Mononuclear cell (primary cell): Measurements from ENCODE around the gene RNF19B. TPM values are rescaled to one million over a fixed set of nuclear protein-coding genes. Genes with fewer than 3 reads are reported as not detected.

ENCODE experiments used
- H3K27me3 ChIP-seq: 2 replicates; pipeline ENCODE4 v1.6.0; 2011; ENCODE audit warnings: low read length, control low read depth; ENCODE audit not compliant: insufficient read depth
- H3K4me1 ChIP-seq: 2 replicates; pipeline ENCODE4 v1.5.1; 2011; ENCODE audit warnings: mild to moderate bottlenecking, low read length, control low read depth; ENCODE audit not compliant: insufficient read depth
- H3K4me3 ChIP-seq: 2 replicates; pipeline ENCODE4 v1.5.1; 2011; ENCODE audit warnings: mild to moderate bottlenecking, low read length, moderate library complexity
- H3K9me3 ChIP-seq: 2 replicates; pipeline ENCODE4 v1.5.1; 2011; ENCODE audit warnings: low read depth, mild to moderate bottlenecking, control low read depth, low read length
- total RNA-seq: library from RNA; depleted of rRNA; stranded (reverse); fragments of >200 nt; gene quantifications from one replicate; pipeline ENCODE4 v1.2.3, GENCODE V29; 2012

Gene RNF19B
- total RNA-seq, 1 donor, result 69.0 TPM

DNA sequence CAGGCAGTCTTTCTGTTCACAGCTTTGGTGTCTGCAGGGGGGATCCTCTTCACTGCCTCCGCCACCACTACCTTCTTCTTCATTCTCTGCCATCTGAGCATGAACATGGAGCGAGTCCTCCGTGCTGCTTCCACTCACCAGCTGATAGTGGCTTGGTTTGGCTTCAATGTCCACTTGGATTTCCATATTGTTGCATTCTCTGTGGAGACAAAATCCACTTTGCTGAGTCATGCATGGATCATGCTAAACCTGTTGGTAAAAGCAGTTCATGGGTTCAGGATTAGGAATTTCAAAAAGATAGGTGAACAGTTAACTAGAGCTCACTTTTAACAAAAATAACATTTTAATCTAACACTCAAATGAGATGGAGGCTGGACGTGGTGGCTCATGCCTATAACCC, 27.5 kb downstream of the RNF19B start:
- H3K4me1 ChIP-seq, result peaks cover 30% of the 10 kb centered on the region
- H3K27me3 ChIP-seq, result no peaks in the 10 kb centered on the region

DNA sequence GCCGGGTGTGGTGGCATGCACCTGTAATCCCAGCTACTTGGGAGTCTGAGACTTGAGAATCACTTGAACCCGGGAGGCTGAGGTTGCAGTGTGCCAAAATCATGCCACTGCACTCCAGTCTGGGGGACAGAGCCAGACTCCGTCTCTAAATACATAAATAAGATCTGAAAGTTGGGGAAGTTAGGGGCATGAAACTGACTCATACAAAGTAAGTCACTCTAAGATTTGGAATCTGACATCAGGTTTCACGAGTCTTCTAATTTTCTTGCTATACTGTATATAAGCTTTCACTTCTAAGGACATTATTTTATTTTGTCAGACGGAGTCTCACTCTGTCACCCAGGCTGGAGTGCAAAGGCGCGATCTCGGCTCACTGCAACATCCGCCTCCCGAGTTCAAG, 30.1 kb downstream of the RNF19B start:
- peaks cover 8% of the 10 kb centered on the region for H3K4me1 ChIP-seq
- H3K27me3 ChIP-seq, result no peaks in the 10 kb centered on the region
- no peaks in the 10 kb centered on the region for H3K9me3 ChIP-seq
- H3K4me3 ChIP-seq, result no peak overlapping the region

More for the DNA sequence above, 27.5 kb downstream of the RNF19B start:
- Histone ChIP-seq H3K4me3 (no peak overlapping the region), H3K9me3 (no peaks in the 10 kb centered on the region)

DNA sequence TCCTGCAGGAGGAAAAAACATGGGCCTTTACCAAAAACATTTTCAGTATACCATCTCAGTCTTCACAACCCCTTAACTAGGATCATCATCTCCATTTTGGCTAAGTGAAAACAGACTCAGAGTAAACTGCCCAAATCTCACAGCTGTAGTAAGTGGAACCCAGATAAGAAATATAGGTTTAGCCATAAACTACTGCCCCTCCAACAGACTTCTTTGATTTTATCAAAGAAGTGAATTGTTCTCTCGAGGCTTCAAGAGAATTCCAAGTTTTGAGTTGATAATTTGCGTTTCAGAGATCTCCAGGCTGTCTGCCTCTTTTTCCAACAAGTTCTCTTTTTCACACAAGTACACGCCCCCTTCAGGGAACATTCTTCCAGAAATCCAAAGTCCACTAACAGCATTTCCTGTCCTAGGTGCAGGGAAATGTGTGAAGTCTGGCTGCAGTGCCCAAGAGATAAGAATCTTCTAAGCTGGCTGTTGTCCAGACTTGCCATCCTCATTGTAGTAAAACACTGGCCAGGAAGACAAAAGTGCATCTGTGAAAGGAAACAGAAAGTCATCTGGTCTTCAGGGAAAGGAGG, 30.8 kb downstream of the RNF19B start:
- Histone ChIP-seq H3K4me3 (no peak overlapping the region), H3K27me3 (no peaks in the 10 kb centered on the region)

DNA sequence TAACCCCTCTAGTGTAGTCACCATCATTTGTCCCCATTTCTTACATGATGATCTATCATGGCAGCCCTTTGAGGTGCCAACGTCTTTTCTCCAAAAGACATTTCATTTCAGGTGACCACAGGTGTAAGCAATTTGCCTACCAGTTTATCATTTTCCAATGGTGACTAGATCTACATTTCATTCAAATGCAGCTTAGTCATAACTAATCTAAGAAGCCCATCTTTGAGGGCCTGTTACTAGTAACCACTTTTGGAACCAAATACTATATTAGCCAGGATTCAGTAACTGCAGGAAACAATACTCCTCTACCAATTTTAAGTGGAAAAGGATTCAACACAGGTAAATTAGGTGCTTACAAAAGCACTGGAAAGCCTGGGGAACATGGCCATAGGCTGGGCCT, 32.8 kb downstream of the RNF19B start:
- H3K4me1 ChIP-seq, result no peaks in the 10 kb centered on the region
- no peak overlapping the region for H3K4me3 ChIP-seq
- peaks cover 6% of the 10 kb centered on the region for H3K27me3 ChIP-seq
- no peaks in the 10 kb centered on the region for H3K9me3 ChIP-seq

More for the DNA sequence above, 30.8 kb downstream of the RNF19B start:
- no peaks in the 10 kb centered on the region for H3K9me3 ChIP-seq
- peaks cover under 1% of the 10 kb centered on the region for H3K4me1 ChIP-seq

DNA sequence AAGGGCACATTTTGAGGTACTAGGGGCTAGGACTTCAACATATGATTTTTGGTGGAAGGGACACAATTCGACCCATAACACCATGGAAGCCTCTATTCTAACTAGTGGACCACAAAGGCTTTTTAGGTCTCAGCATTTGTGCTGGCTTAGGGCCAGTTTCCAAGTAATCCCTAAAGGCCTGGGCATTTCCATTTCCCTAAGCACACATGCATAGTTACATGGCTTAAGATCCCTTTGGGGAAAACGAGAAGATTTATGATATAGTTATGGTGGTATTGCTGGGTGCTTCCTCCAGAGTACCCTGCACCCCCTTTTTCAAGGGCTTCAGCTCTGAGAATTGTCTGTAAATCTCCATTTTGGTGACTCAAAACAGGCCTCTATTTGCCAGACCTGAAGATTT, 35.2 kb downstream of the RNF19B start:
- Histone ChIP-seq H3K4me3 (no peak overlapping the region), H3K9me3 (no peaks in the 10 kb centered on the region), H3K27me3 (peaks cover 30% of the 10 kb centered on the region), H3K4me1 (peaks cover 15% of the 10 kb centered on the region)

DNA sequence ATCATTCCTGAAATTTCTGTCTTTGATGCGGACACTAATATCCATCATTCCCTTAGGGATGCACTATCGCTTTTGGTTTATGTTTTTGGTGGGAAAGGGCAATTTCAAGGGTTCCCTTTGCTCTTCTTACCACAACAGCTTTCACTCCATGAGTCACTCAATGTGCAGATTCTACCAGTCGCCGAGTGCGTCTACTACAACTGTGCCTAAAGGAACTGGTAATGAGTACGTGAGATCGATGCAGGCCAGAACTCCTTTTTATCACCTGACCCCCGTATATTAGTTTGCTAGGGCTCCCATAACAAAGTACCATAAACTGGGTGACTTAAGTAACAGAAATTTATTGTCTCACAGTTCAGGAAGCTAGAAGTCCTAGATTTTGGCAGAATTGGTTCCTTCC, 35.9 kb downstream of the RNF19B start:
- Histone ChIP-seq H3K27me3 (peaks cover 36% of the 10 kb centered on the region), H3K9me3 (no peaks in the 10 kb centered on the region), H3K4me1 (peaks cover 15% of the 10 kb centered on the region), H3K4me3 (no peak overlapping the region)

DNA sequence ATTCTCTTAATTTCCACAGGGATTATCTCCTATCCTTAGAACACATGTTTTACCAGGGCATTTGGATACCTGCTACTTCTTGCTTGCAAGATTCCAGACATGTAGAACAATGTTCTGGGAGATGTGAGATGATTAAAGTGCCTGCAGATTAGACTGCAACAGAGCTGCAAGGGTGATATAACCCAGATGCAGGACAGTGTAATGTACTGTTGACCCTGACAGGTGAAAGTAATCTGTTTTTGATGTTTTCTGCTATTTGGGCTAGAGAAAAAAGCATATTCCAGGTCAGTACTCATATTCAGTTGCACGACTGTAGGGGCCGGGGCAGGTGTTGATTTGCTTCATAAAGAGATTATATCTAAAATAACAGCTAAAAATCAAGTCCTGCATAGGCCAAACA, 36.3 kb downstream of the RNF19B start:
- Histone ChIP-seq H3K4me1 (peaks cover 15% of the 10 kb centered on the region), H3K4me3 (no peak overlapping the region), H3K27me3 (peaks cover 40% of the 10 kb centered on the region), H3K9me3 (no peaks in the 10 kb centered on the region)

DNA sequence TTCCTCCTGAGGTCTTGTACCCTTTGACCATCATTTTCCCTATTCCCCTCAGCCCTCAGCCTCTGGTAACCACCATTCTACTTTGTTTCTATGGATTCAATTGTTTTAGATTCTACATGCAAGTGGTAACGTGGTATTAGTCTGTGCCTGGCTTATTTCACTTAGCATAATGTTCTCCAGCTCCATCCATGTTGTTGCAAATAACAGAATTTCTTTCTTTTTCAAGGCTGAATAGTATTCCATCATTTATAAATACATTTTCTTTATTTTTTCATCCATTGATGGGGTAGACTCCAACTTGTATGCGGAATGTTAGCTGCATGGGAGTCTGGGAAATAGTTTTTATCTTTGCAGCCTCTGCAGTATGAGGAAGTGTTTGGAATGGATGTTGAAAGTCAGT, 37.2 kb downstream of the RNF19B start:
- H3K4me1 ChIP-seq, result peaks cover 15% of the 10 kb centered on the region
- H3K27me3 ChIP-seq, result peaks cover 49% of the 10 kb centered on the region
- H3K9me3 ChIP-seq, result no peaks in the 10 kb centered on the region
- no peak overlapping the region for H3K4me3 ChIP-seq

DNA sequence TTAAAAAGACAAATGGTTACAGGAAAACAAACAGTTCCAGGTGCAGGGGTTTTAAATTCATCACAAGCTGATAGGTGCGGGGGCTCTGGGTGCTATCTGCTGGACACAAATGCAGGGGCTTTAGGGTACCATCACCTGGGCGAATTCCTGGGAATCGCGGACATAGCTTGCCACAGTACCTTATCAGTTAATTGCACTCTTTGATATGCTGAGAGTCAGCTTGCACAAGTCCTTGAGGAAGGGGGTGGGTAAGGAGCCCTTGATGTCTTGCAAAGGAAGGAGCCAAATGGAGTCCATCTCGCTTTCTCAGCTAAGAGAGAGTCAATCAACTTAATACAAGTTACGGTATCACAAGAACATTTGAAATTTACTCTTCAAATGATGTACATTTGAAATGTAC, 38.0 kb downstream of the RNF19B start:
- Histone ChIP-seq H3K4me1 (peaks cover 15% of the 10 kb centered on the region), H3K9me3 (no peaks in the 10 kb centered on the region), H3K27me3 (peaks cover 52% of the 10 kb centered on the region), H3K4me3 (no peak overlapping the region)

DNA sequence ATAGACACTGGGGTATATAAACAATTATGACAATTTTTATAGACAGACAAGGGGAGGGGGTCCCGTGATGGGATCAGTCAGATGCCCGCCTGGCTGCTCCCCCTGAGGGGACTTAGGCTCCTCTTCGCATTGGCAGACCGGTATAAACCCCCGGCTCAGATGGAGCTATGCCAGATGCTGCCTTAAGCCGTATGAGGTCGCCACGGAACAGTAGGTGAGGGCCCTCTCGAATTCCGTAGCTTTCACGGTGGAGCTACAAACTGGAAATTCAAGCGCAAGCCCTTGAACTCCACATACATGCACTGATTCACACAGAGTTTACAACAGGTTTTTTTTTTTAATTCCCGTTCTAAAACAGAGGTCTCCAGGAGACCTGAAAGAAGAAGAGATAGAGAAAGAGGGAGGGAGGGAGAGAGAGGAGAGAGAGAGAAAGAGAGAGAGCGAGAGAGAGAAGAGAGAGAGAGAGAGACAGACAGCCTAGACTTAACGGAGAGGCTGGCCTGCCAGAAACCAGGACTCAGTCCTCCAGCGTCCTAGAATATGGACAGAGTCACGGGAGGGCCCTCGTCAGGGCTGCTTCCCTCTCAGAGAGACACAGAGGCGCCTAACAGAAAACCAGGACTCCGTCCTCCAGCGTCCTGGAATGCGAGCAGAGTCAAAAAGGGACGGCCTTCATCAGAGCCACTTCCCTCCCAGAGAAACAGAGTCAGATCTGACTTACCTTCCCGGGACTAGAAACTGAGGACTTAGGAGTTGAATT, 39.0 kb downstream of the RNF19B start:
- Histone ChIP-seq H3K4me1 (peaks cover 15% of the 10 kb centered on the region), H3K27me3 (peaks cover 57% of the 10 kb centered on the region), H3K4me3 (no peak overlapping the region), H3K9me3 (no peaks in the 10 kb centered on the region)

DNA sequence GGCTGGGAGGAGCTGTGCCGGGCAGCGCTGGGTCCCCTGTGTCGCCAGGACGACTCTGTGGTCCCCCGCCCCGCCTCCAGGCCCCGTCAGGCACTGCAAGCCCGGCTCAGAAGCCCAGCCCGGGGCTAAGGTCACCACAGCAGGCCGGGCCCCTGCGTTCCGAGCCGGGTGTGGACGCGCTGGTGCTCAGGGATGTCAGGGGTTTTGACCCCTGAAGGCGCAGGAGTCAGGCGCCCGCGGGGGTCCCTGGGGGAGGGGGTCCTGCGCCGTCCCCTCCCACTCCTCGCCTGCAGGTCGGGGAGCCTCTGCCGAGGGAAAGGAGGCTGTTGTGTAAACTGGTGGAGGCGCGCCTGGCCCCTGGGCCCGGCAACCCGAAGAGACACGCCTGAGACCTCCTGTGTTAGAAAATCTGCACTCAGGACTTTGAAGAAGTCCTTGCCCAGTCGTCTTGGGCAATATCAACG, 39.7 kb downstream of the RNF19B start:
- Histone ChIP-seq H3K4me3 (no peak overlapping the region), H3K27me3 (peaks cover 59% of the 10 kb centered on the region), H3K4me1 (peaks cover 15% of the 10 kb centered on the region), H3K9me3 (no peaks in the 10 kb centered on the region)

DNA sequence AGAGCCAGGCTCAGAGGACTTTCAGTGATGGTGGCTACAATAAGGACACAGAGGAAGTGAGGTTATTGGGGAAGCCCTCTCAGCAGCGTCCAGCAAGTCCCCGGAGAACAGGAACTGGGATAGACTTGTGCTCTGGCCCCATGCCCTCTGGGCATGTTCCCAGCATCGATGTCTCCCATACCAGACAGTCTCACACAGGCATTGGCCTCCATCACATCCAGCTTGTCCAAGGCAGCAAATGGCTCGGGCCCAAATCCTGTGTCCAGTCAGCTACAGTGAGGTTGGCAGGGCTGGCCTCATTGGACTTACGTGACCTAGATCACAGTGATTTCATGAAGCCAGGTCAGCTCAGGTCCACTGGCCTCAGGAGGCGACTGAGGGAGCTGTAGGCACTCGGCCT, 43.8 kb downstream of the RNF19B start:
- H3K9me3 ChIP-seq, result no peaks in the 10 kb centered on the region
- no peak overlapping the region for H3K4me3 ChIP-seq
- peaks cover 64% of the 10 kb centered on the region for H3K27me3 ChIP-seq
- H3K4me1 ChIP-seq, result peaks cover 15% of the 10 kb centered on the region

DNA sequence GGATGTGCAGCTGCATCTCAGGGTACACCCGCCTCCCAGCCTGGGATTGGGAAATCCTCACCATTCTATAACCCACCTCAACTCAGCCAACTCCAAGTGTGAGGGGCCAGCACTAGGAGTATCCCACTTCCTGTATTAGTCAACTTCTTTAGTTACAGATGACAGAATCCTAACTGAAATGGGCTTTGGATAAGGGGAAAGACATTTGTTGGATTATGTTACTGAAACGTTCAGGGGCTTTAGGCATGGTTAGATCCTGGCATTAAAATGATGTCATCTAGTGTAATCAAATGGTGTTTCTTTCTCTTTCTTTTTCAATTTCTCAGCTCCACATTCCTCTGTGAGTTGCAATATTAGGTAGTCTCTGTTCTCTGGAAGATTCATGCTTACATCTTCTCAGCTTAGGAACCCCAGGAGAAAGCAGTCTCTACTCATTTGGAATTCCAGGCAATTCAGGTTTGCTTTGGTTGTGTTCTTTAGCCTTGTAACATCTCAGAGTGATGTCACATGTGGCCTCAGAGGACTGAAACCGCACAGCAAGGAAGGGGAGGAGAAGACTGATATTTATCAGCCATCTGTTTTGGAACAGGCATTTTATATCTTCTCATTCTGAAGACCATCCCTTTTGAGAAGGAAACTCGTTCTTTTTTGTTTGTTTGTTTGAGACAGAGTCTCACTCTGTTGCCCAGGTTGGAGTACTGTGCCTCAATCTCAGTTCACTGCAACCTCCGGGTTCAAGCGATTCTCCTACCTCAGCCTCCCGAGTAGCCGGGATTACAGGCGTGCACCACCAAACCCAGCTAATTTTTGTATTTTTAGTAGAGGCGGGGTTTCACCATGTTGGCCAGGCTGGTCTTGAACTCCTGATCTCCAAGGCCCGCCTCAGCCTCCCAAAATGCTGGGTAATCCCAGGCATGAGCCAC, 44.5 kb downstream of the RNF19B start:
- Histone ChIP-seq H3K4me1 (peaks cover 7% of the 10 kb centered on the region), H3K4me3 (no peak overlapping the region), H3K9me3 (no peaks in the 10 kb centered on the region), H3K27me3 (peaks cover 58% of the 10 kb centered on the region)

DNA sequence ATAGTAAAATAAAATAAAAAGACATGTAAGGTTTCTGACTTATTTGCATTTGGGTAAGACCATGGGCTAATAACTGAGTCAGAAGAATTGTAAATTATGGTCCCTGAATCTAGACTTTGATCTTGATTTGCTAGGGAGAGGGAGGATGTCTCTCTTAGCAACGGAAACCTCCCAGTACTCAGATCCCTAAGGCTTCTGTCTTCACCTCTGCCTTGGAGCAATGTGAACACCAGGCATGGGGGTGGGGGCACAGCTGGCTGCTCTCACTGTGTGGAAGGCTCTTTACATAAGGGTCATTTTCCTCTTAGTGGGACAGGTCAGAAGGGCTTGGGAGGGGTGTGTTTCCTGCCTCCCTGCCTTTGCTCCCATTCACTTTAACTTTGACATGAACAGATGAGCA, 46.4 kb downstream of the RNF19B start:
- Histone ChIP-seq H3K27me3 (peaks cover 39% of the 10 kb centered on the region), H3K9me3 (no peaks in the 10 kb centered on the region)

DNA sequence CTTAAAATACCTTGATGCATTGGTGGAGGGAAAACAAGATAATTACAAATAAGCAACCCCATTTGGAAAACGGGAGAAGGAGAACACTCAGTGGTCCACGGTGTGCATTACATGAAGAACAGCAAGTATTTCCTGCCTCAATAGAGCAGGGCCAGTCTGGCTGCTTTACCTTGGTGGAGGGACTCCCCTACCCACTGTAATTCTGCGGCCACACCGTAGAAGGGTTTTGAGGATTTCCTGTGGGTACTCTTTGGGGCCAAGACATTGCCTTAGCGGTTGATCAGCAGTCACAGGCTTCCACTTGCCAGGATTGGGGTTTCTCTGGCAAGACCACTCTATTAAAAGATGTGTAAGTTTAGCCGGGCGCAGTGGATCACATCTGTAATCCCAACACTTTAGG, 47.1 kb downstream of the RNF19B start:
- Histone ChIP-seq H3K4me3 (no peak overlapping the region), H3K27me3 (peaks cover 33% of the 10 kb centered on the region), H3K4me1 (no peaks in the 10 kb centered on the region), H3K9me3 (no peaks in the 10 kb centered on the region)

More for the DNA sequence above, 46.4 kb downstream of the RNF19B start:
- Histone ChIP-seq H3K4me3 (no peak overlapping the region), H3K4me1 (no peaks in the 10 kb centered on the region)
